ENCODE results near the gene RDX.

GRCh38 chr11:110235966-110236365 lies 60.4 kb downstream of the RDX start:
- TF ChIP-seq CTCF (IDR thresholded peaks at IDR 0.05) (no peak), ZFX (IDR thresholded peaks at IDR 0.05; ENCODE audit: borderline replicate concordance) (no peak)
